Transverse colon (tissue), 4 donors: ENCODE results near the gene XRRA1. TPM values are rescaled to one million over a fixed set of nuclear protein-coding genes. Genes with fewer than 3 reads are reported as not detected.
"Not testable (repeated sequence)": the region's sequence is repeated elsewhere in the genome, so short reads cannot be mapped to it uniquely, and the experiment has no call there.

Source experiments
- DNase-seq: peaks from one replicate; pipeline ENCODE4 v3.0.0-alpha.2; 2019
- H3K27ac ChIP-seq, 4 donors: fragments of 200-600 bp; sonication (generic); 2 replicates each; pipeline ENCODE4 v1.5.1; 2016 to 2018; ENCODE audit warnings: inconsistent platforms in 4 of 4
- H3K27me3 ChIP-seq: fragments of 200-600 bp; sonication (generic); 2 replicates; pipeline ENCODE4 v1.5.1; 2017; ENCODE audit warnings: inconsistent platforms
- H3K36me3 ChIP-seq, 4 donors: fragments of 200-600 bp; sonication (generic); 2 replicates each; pipeline ENCODE4 v1.5.1; 2017 to 2019; ENCODE audit warnings: inconsistent platforms in 4 of 4
- H3K4me1 ChIP-seq, 4 donors: fragments of 200-600 bp; sonication (generic); 2 replicates each; pipeline ENCODE4 v1.5.1; 2017 to 2020; ENCODE audit warnings: inconsistent platforms in 4 of 4
- H3K4me3 ChIP-seq, 4 donors: fragments of 200-600 bp; sonication (generic); 1 replicate in 1 of 4; 2 replicates in 3 of 4; pipeline versions ENCODE4 v1.5.1 to v1.6.1; 2017 to 2019; ENCODE audit warnings: inconsistent platforms in 4 of 4
- H3K9me3 ChIP-seq, 2 donors: fragments of 200-600 bp; sonication (generic); 2 replicates each; pipeline ENCODE4 v1.5.1; 2017 to 2019; ENCODE audit warnings: inconsistent platforms in 2 of 2
- CTCF ChIP-seq, 5 experiments: fragments of 200-600 bp in 3 of 5; fragments of 450-650 bp in 2 of 5; sonication (generic) in 3 of 5; IDR thresholded peaks; 1 replicate in 2 of 5; 2 replicates in 3 of 5; pipeline ENCODE4 v1.5.1; 2016 to 2017; ENCODE audit warnings: antibody characterized with exemption in 5 of 5, inconsistent platforms in 3 of 5, mild to moderate bottlenecking in 2 of 5, moderate library complexity in 1 of 5
- EP300 ChIP-seq: sonication (generic); formaldehyde crosslinking; IDR thresholded peaks from one replicate; pipeline ENCODE4 v1.6.1; 2017; ENCODE audit warnings: antibody characterized with exemption, low read depth
- POLR2A ChIP-seq: fragments of 450-650 bp; IDR thresholded peaks from one replicate; pipeline ENCODE4 v1.6.1; 2016; ENCODE audit warnings: antibody characterized with exemption, mild to moderate bottlenecking, moderate library complexity
- POLR2AphosphoS5 ChIP-seq, 3 donors: sonication (generic); formaldehyde crosslinking; IDR thresholded peaks; one replicate each; pipeline ENCODE4 v1.6.1; 2016; ENCODE audit warnings: antibody characterized with exemption in 3 of 3
- WGBS, 2 donors: methylation state at CpG; one replicate each; pipeline ENCODE4 v1.1.5; 2018; ENCODE audit warnings: low coverage in 1 of 2; 5-methylcytosine and 5-hydroxymethylcytosine counted together
- in situ Hi-C, 4 donors: fragments of 200-750 bp; cut with MboI; loops; one replicate each; pipeline versions ENCODE4 v1.15.0 to v1.15.1; 2017; ENCODE audit warnings: low sequenced_read_pairs in 3 of 4, low pct_ligation_motif_present in 1 of 4, low pct_unique_long_range_greater_than_20kb in 1 of 4
- intact Hi-C: fragments of 100-400 bp; cut with DNase I; formaldehyde crosslinking; loops from one replicate; pipeline ENCODE4 v1.15.1; 2023; ENCODE audit warnings: low total_unique reads
- total RNA-seq, 4 donors: library from RNA; depleted of rRNA; stranded (reverse); fragments of >200 nt; gene quantifications; one replicate each; pipeline ENCODE4 v1.1.0, GENCODE V29; 2016

Gene XRRA1
- total RNA-seq, 4 donors from 2014 or later: 5.7 to 61.0 (median 17.2) TPM

DNA sequence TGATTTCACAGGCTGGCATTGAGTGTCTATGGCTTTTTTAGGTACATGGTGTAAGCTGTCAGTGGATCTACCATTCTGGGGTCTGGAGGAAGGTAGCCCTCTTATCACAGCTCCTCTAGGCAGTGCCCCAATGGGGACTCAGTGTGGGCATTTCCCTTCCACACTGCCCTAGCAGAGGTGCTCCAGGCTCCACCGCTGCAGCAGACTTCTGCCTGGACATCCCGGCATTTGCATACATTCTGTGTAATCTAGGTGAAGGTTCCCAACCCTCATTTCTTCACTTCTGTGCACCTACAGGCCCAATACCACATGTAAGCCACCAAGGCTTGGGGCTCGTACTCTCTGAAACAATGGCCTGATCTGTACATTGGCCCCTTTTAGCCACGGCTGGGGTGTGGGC lies 122.0 kb downstream of the XRRA1 start:
- in situ Hi-C loops (no loop called here), intact Hi-C loops (no loop called here)
- no peak overlapping the region for H3K4me3 ChIP-seq
- TF ChIP-seq EP300 (no peak), CTCF (IDR thresholded peaks at IDR 0.05) (no peak), POLR2AphosphoS5 (IDR thresholded peaks at IDR 0.05) (no peak), POLR2A (no peak)
- peaks cover 0 to 32% (median 3%) of the 10 kb centered on the region in 4 donors for H3K36me3 ChIP-seq
- H3K27me3 ChIP-seq: no peaks in the 10 kb centered on the region
- WGBS, 2 donors: 75% methylated on average over 4 of the region's 4 CpGs; no CpG with 5 or more reads in 1 of the 2 donors
- DNase-seq: no peak
- no peak overlapping the region for H3K27ac ChIP-seq
- peaks cover 0 to 10% (median 6%) of the 10 kb centered on the region in 4 donors for H3K4me1 ChIP-seq
- peaks cover 0 to 16% of the 10 kb centered on the region in 2 donors for H3K9me3 ChIP-seq

DNA sequence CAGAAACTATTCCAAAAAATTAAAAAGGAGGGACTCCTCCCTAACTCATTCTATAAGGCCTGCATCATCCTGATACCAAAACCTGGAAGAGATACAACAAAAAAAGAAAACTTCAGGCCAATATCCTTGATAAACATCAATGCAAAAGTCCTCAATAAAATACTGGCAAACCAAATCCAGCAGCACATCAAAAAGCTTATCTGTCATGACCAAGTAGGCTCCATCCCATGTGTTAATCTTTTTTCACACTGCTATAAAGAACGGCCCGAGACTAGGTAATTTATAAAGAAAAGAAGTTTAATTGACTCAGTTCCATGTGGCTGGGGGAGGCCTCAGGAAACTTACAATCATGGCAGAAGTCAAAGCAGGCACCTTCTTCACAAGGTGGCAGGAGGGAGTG lies 123.3 kb downstream of the XRRA1 start:
- H3K27me3 ChIP-seq, H3K27ac ChIP-seq, in situ Hi-C loops, DNase-seq, intact Hi-C loops, H3K4me3 ChIP-seq: not testable (repeated sequence)
- H3K4me1 ChIP-seq: peaks cover 0 to 18% (median 7%) of the 10 kb centered on the region in 4 donors
- peaks cover 0 to 16% of the 10 kb centered on the region in 2 donors for H3K9me3 ChIP-seq
- peaks cover 0 to 32% (median 3%) of the 10 kb centered on the region in 4 donors for H3K36me3 ChIP-seq
- WGBS, 2 donors: 76 to 90% methylated on average over 2 of the region's 2 CpGs

DNA sequence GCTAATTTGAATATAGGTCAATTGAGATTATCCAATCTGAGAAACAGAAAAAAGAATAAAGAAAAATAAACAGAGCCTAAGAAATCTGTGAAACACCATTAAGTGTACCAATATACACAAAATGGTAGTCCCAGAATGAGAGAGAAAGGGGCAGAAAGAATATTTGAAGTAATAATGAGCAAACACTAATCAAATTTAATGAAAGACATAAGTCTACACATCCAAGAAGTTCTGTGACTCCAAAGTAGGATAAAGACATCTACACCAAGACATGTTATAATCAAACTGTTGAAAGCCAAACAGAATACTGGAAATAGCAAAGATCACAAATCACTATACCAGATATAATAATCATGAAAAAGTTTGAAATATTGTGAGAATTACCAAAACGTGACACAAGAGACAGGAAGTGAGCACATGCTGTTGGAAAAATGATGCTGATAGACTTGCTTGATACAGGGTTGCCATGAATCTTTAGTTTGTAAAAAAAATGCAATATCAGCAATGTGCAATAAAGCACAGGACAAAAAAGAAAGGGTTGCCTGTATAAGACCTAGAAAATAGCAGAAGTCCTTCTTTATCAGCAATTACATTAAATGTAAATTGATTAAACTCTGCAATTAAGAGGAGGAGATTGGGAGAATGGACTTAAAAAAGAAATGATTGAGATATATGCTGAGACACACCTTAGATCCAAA lies 124.5 kb downstream of the XRRA1 start:
- H3K4me1 ChIP-seq: peaks cover 0 to 26% (median 7%) of the 10 kb centered on the region in 4 donors
- H3K27ac ChIP-seq: no peak overlapping the region
- no peak for DNase-seq
- H3K27me3 ChIP-seq: no peaks in the 10 kb centered on the region
- H3K9me3 ChIP-seq: peaks cover 0 to 16% of the 10 kb centered on the region in 2 donors
- intact Hi-C loops (no loop called here), in situ Hi-C loops (no loop called here)
- TF ChIP-seq CTCF (IDR thresholded peaks at IDR 0.05): no peak
- TF ChIP-seq POLR2AphosphoS5 (IDR thresholded peaks at IDR 0.05): no peak
- TF ChIP-seq POLR2A: no peak
- no peak for TF ChIP-seq EP300
- H3K36me3 ChIP-seq: peaks cover 0 to 32% (median 3%) of the 10 kb centered on the region in 4 donors
- H3K4me3 ChIP-seq: no peak overlapping the region
- 90 to 100% methylated on average over 1 of the region's 1 CpG for WGBS, 2 donors

GRCh38 chr11:74822170-74822569 lies 126.7 kb downstream of the XRRA1 start:
- no peak for DNase-seq
- 62 to 80% methylated on average over 2 to 5 of the region's 5 CpGs for WGBS, 2 donors
- in situ Hi-C loops: no loop called here
- H3K4me3 ChIP-seq: no peak overlapping the region
- H3K27ac ChIP-seq: peak overlapping the region; percentile 9 to 66 (median 62)
- peaks cover 0 to 31% (median 7%) of the 10 kb centered on the region in 4 donors for H3K4me1 ChIP-seq
- no peaks in the 10 kb centered on the region for H3K27me3 ChIP-seq
- intact Hi-C loops: no loop called here
- peaks cover 0 to 36% (median 6%) of the 10 kb centered on the region in 4 donors for H3K36me3 ChIP-seq
- H3K9me3 ChIP-seq: peaks cover 0 to 15% of the 10 kb centered on the region in 2 donors
- TF ChIP-seq POLR2AphosphoS5 (IDR thresholded peaks at IDR 0.05) (peak; percentile 49 to 60 (median 57)), POLR2A (no peak), EP300 (no peak), CTCF (IDR thresholded peaks at IDR 0.05) (no peak)
